HL-60 (cell line): ENCODE measurements around the gene LY86.
"Not testable (repeated sequence)": the region's sequence is repeated elsewhere in the genome, so short reads cannot be mapped to it uniquely, and the experiment has no call there.

ENCODE experiments used
- CTCF ChIP-seq: IDR thresholded peaks from one replicate; pipeline ENCODE4 v1.5.1; 2011; ENCODE audit warnings: low read length, control low read depth, inconsistent platforms; ENCODE audit not compliant: insufficient read depth
- POLR2AphosphoS5 ChIP-seq: IDR thresholded peaks from 2 replicates; pipeline ENCODE4 v1.6.1; 2012; ENCODE audit warnings: low read depth

- TF ChIP-seq CTCF, POLR2AphosphoS5: not testable (repeated sequence)
These were observed 24.7 kb downstream of the LY86 start for GRCh38 chr6:6613103-6613718.
